SK-N-DZ (cell line): ENCODE measurements around the gene SNX7. TPM values are rescaled to one million over a fixed set of nuclear protein-coding genes. Genes with fewer than 3 reads are reported as not detected.

ENCODE experiments used
- DNase-seq: peaks from one replicate; pipeline ENCODE4 v3.0.0-alpha.2; 2015; ENCODE audit warnings: low spot score
- polyA plus RNA-seq, 2 experiments: library from polyadenylated mRNA; depleted of rRNA; stranded (reverse); fragments of >200 nt; gene quantifications; 2 replicates each; pipeline ENCODE4 v1.2.3, GENCODE V29; 2014

The SNX7 gene, protein sequence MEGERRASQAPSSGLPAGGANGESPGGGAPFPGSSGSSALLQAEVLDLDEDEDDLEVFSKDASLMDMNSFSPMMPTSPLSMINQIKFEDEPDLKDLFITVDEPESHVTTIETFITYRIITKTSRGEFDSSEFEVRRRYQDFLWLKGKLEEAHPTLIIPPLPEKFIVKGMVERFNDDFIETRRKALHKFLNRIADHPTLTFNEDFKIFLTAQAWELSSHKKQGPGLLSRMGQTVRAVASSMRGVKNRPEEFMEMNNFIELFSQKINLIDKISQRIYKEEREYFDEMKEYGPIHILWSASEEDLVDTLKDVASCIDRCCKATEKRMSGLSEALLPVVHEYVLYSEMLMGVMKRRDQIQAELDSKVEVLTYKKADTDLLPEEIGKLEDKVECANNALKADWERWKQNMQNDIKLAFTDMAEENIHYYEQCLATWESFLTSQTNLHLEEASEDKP
- 13.8 and 14.6 TPM in 2 replicates for polyA plus RNA-seq (2014; cell fraction: cytosol; rRNA removed)
- 6.1 and 7.2 TPM in 2 replicates for polyA plus RNA-seq (2014; cell fraction: nucleus; rRNA removed)

- peak; percentile 68 for DNase-seq
These were observed at the start of gene SNX7 for GRCh38 chr1:98661544-98662355. TSS of gene SNX7 (plus strand) at chr1:98661721. CDS start at chr1:98661732, 11 bp downstream.

- no peak for DNase-seq
These were observed 24.2 kb upstream of the SNX7 start for GRCh38 chr1:98637316-98637715.

DNA sequence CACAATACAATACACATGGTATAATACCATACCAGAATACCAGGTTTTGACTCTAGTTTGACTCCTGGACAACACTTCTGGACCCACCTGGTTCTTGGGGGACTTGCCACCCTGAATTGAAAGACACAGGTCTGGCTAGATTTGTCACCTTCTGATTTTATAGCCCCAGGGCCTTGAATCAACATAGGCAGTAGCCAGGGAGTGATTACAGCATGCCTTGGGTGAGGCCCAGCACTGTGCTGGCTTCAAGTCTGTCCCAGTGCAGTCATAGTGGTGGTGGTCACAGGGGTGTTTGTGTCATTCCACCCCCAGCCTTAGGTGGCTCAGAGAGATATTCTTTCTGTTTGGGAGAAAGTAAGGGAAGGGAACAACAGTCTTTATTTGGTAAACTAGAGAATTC, 23.3 kb upstream of the SNX7 start:
- DNase-seq = no peak

DNA sequence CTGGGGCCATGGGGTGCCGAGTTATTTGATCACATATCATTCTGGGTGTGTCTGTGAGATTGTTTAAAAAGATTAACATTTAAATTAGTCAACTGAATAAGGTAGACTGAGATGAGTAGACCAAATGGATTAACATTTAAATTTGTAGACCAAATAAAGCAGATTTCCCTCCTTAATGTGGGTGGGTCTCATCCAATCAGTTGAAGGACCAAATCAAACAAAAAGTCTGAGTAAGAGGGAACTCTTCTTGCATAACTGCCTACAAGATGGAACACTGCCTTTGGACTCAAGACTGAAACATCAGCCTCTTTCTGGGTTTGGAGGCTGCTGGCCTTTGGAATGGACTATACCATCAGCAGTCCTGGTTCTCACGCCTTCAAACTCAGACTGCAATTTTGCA, 17.0 kb upstream of the SNX7 start:
- DNase-seq = no peak

GRCh38 chr1:98651116-98651632, 10.3 kb upstream of the SNX7 start:
- peak; percentile 20 for DNase-seq

DNA sequence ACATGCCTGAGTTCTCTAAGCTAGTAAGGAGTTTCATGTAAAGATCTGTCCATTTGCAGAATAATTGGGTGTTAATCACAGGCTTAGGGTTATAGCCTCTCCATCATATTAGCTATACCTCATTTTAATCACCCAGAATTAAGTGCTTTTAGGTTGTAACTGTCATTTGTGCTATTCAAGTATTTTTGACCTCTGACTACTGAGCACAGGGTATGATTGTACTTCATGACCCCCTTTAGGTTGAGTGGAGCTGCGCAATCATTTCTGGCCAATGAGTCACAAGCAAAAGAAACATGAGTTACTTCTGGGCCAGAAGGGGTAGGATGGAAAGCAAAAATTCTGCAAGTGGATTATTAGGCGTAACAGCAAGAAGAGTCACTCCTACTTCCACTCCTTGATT, 8.4 kb upstream of the SNX7 start:
- DNase-seq = no peak

- DNase-seq = no peak
These were observed 1.6 kb upstream of the SNX7 start for GRCh38 chr1:98659879-98660278.

DNA sequence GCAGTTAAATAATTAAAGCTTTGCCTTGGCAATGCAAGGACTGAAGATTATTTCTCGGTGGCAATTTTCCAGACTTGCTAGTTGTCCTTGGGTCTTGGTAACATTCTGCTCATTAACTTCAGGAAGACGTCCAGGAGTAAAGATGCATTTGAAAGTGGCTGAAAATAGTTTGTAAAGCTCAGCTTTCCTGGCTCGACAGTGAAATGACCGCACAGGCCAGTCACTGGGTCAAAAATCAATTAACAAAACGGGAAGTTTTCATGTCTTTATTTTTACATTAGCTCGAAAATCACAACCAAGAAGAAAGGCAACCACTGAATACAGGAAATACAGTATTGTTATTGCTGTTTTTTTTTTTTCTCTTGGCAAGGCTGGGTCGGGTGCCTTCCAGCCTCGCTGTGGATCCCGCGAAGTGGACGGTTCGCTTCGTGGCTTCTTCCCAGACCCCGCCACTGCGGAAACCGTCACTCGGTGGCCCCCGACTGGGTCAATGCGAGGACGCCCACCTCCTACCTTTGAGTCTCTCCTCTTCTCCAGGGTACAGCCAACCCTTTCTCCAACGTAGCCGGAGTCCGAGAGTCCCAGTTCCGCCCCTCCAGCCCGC, 479 bp upstream of the SNX7 start:
- DNase-seq = no peak

GRCh38 chr1:98662356-98662670, 792 bp downstream of the SNX7 start:
- peak; percentile 21 for DNase-seq

GRCh38 chr1:98668733-98669132, 7.2 kb downstream of the SNX7 start:
- DNase-seq = no peak

DNA sequence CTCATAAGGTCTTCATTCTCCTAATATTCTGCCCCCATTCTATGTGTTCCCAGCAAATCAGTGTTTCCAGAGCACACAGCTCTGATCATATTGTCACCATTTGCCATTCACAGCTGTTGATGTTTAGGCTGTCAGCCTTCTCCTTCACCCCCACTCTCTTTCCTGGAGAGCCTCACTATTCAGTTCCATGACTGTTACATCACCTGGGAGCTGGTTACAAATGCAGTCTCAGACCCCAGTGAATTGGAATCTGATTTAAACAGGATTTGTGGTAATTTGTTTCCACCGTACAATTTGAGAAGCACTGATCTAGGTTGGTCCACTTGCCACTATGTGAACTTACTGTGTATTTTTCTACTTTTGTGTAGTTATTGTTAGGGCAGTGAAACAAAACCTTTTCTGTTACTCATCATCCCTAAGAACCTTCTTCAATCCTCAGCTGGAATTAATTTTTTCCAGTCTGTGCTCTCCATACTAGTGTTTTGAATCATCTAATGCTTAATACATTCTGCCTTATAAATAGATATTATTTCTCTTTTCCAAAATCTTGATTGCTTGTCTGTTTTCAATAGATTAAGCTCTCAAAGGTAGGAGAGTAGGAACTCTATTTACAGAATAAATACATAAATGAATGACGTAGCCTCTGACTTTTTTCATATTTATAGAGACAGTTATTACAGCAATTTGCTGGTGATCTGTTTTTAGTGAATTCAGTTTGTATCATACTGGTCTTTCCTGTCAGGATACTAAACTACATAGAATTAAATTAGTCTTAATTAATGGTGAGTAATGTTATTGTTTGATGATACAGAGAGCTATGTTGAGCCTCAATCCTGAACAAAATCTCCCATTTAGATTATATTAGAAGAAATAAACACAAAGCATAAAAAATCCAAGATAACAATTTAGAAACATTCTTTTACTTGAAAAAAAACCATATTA, 8.1 kb downstream of the SNX7 start:
- no peak for DNase-seq

- DNase-seq = peak; percentile 20
These were observed 10.7 kb downstream of the SNX7 start for GRCh38 chr1:98672189-98672588.

DNA sequence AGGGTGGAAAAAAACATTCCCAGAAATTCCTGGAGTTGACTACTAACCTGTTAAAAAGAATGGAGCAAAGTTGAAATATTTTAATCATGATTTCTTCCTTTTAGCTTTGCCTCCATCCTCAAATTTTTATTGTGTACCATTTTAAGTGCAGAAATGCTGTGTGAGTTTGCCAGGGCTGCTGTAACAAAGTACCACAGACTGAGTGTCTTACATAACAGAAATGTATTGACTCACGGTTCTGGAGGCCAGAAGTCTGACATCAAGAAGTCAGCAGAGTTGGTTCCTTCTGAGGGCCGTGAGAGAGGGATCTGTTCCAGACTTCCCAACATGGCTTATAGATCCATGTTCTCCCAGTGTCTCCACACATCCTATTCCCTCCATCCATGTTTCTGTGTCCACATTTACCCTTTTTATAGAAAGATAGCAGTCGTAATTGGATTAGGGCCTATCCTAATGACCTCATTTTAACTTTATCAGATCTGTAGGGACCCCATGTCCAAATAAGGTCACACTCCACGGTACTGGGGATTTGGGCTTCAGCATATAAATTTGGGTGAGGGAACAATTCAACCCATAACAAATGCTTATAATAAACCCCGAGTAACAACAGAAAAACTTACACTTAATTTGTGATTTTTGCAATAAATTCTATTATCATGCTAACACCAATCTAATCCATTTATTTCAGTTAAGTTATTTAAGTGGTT, 12.7 kb downstream of the SNX7 start:
- DNase-seq = no peak

GRCh38 chr1:98675282-98675681, 13.8 kb downstream of the SNX7 start:
- DNase-seq = no peak

GRCh38 chr1:98677288-98677687, 15.8 kb downstream of the SNX7 start:
- DNase-seq = no peak

DNA sequence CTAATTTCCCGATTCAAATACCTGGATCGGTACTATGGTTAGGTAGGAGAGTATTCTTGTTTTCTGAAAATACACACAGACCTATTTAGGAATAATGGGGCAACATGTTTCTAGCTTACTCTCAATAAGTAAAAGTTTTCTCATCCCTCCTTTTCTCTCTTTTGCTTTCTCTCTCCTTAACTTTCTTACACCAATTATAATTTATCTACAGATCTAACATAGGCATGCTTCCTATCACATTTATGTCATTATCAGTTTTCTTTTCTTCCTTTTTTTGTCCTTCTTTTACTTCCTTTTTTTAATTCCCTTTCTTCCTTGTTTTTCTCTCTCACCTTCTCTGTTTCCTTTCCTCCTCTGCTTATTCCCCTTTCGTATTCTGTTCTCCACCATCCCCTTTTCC, 20.3 kb downstream of the SNX7 start:
- no peak for DNase-seq

DNA sequence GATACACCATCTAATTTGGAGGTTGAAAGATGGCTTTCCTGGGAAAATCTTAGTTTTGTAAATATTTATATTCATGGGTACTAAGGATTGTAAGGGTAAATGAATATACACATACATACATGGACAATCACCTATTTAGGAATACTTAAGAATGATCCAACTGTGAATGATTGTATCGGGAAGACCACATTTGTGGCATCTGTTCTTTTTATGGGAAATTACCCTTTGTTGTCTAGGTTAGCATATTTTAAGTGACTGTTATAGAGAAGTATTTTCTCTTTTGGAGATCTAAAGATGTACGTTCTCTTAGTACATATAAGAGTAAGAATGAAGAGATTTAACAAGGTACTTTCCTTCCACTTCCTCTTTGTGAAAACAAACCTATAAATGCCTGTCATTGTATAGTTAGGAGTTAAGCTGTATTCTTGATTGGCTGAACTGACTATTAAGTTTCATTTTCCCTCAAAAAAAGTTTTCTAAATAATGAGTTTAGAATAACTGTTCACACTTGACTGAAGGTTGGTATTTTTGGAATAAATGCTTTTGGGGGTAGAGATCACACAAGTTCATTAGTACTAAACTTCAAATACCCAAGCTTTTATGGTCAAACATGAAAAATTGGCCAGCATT, 26.7 kb downstream of the SNX7 start:
- DNase-seq = no peak

- no peak for DNase-seq
These were observed 29.1 kb downstream of the SNX7 start for GRCh38 chr1:98690576-98690975.

DNA sequence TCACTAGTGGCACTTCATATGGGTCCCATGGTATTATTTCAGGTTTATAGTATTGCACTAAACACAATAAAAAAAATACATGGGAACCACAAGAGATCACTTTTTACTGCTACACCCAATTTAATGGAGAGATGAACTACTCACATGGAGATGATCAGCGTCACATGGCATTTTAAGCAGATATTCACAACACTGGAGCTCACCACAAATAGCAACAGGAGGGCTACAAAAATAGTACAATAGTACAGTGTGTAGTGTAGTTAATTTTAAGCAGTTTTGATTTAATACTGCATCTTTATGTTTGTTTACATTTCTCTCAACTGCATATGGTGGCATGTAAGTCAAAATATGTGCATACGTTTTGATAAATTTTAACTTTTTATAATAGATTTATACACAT, 31.0 kb downstream of the SNX7 start:
- no peak for DNase-seq

DNA sequence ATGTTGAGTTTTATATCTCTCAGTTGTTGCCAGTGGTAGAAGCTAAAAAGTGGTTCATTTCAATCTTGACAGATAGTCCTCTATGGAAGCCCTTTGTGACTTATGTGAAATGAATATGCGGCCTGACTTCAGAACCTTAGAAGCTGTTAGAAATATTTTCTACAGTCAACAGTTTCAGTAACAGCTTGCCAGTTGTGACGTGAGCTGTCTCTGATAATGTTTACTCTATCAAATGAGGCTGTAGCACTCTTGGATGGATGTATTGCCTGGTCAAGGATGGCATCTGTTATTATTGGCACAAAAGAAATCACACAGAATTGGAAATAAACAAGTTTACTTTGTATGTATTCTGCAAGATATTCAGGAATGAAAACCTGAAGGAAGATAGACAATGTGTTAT, 31.9 kb downstream of the SNX7 start:
- DNase-seq = no peak
